GM12872 (cell line): ENCODE results near the gene KRTAP9-8.

Experiments
- CTCF ChIP-seq: IDR thresholded peaks from 3 replicates; pipeline ENCODE4 v1.5.1; 2011; ENCODE audit warnings: low read depth, mild to moderate bottlenecking, low read length, moderate library complexity; ENCODE audit not compliant: insufficient read depth

KRTAP9-8 gene

GRCh38 chr17:41284546-41284945 is 46.7 kb downstream of the KRTAP9-8 start:
- TF ChIP-seq CTCF: no peak

DNA sequence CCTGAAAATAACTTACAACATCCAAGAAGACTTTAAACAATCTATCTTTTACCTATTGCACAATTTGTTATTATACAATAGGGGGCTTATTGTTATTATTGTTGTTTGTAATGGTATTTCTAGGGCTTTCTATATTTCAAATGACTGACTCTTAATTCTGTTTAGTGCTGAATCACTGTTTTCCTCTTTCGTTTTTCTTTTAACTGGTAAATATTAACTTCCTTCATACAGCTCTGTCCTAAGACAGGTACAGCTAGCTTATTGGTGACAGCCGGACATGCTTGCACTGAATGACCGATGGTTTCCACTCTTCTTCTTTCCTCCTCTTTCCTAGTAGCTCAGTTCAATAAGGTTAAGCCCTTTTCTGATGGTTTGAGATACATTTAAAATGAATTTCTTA is 49.3 kb downstream of the KRTAP9-8 start:
- no peak for TF ChIP-seq CTCF
